Lung (tissue), 12 donors: ENCODE results near the gene SLC35B2. TPM values are rescaled to one million over a fixed set of nuclear protein-coding genes. Genes with fewer than 3 reads are reported as not detected.
A peak's percentile ranks its signal among the peaks of the same experiment; 100 is the strongest.

Experiments
- ATAC-seq: fragments of 200-7000 bp; cut with Tn5 transposase; one replicate; pipeline ENCODE4 v1.9.1; 2020; ENCODE audit warnings: moderate number of reproducible peaks; ENCODE audit not compliant: insufficient read depth, low FRiP score
- DNase-seq, 3 donors: peaks; one replicate each; pipeline ENCODE4 v3.0.0-alpha.2; 2013 to 2017
- H3K27ac ChIP-seq, 2 donors: one replicate each; pipeline ENCODE4 v1.5.1; 2013; ENCODE audit warnings: mild to moderate bottlenecking in 2 of 2, moderate library complexity in 2 of 2, control low read depth in 1 of 2, inconsistent platforms in 1 of 2, low read depth in 1 of 2, low read length in 1 of 2
- H3K27me3 ChIP-seq, 3 donors: one replicate each; pipeline ENCODE4 v1.5.1; 2013; ENCODE audit warnings: low read length in 2 of 3; ENCODE audit not compliant: control insufficient read depth in 3 of 3, insufficient read depth in 3 of 3
- H3K36me3 ChIP-seq, 4 donors: one replicate each; pipeline ENCODE4 v1.5.1; 2013; ENCODE audit warnings: low read length in 4 of 4, mild to moderate bottlenecking in 1 of 4, moderate library complexity in 1 of 4; ENCODE audit not compliant: control insufficient read depth in 4 of 4, insufficient read depth in 4 of 4
- H3K4me1 ChIP-seq, 5 donors: one replicate each; pipeline ENCODE4 v1.5.1; 2013; ENCODE audit warnings: low read length in 5 of 5, mild to moderate bottlenecking in 2 of 5, moderate library complexity in 1 of 5; ENCODE audit not compliant: control insufficient read depth in 5 of 5, insufficient read depth in 5 of 5
- H3K4me3 ChIP-seq: one replicate; pipeline ENCODE4 v1.5.1; 2013; ENCODE audit warnings: mild to moderate bottlenecking, control low read depth, moderate library complexity
- H3K9ac ChIP-seq, 2 donors: one replicate each; pipeline ENCODE4 v1.5.1; 2013; ENCODE audit warnings: low read length in 2 of 2, control low read depth in 1 of 2; ENCODE audit not compliant: insufficient read depth in 1 of 2
- H3K9me3 ChIP-seq, 4 donors: one replicate each; pipeline ENCODE4 v1.5.1; 2013; ENCODE audit warnings: low read length in 3 of 4, mild to moderate bottlenecking in 1 of 4, moderate library complexity in 1 of 4; ENCODE audit not compliant: control insufficient read depth in 4 of 4, insufficient read depth in 3 of 4
- CTCF ChIP-seq: IDR thresholded peaks from 2 replicates; pipeline ENCODE4 v1.5.1; 2012; ENCODE audit warnings: mild to moderate bottlenecking; ENCODE audit errors: control extremely low read depth, extremely low read depth
- WGBS, 2 donors: extraction: QIAGEN DNeasy Blood & Tissue Kit; methylation state at CpG; one replicate each; pipeline ENCODE4 v1.1.7; 2013; 5-methylcytosine and 5-hydroxymethylcytosine counted together
- polyA plus RNA-seq, 2 donors: library from polyadenylated mRNA; stranded (reverse); fragments of 200-250 nt; gene quantifications; one replicate each; pipeline ENCODE4 v1.2.1, GENCODE V29; 2013
- total RNA-seq, 2 donors: library from RNA; depleted of rRNA in 1 of 2; stranded (reverse); fragments of >200 nt in 1 of 2; gene quantifications; one replicate each; pipeline ENCODE4 v1.2.1, GENCODE V29; 2014 to 2021
- donor health status: control.
- donor health status: control.
- donor health status: Bipolar disorder and iron deficiency.
- donor health status: healthy.
- donor health status: DM: yes; HTN: yes; CAD: no.

Gene SLC35B2
- total and polyA plus RNA-seq, 4 donors = 15.0 to 44.4 (median 34.9) TPM

GRCh38 chr6:44222486-44223318 lies 34.6 kb downstream of the SLC35B2 start:
- Histone ChIP-seq H3K27me3 (no peaks in the 10 kb centered on the region), H3K9ac (no peak overlapping the region), H3K4me1 (peaks cover 18 to 56% (median 26%) of the 10 kb centered on the region in 5 donors), H3K36me3 (no peaks in the 10 kb centered on the region), H3K4me3 (no peak overlapping the region), H3K9me3 (no peaks in the 10 kb centered on the region), H3K27ac (peak overlapping the region; percentile 27 to 92)
- TF ChIP-seq CTCF = no peak
- DNase-seq = no peak
- 23 to 36% methylated on average over 26 of the region's 26 CpGs for WGBS, 2 donors
- no peak for ATAC-seq

- no peaks in the 10 kb centered on the region for H3K27me3 ChIP-seq
- no peak overlapping the region for H3K4me3 ChIP-seq
- WGBS, 2 donors = 42 to 52% methylated on average over 2 of the region's 2 CpGs
- peak overlapping the region; percentile 68 to 87 for H3K27ac ChIP-seq
- no peak overlapping the region for H3K9ac ChIP-seq
- H3K4me1 ChIP-seq = peaks cover 18 to 58% (median 28%) of the 10 kb centered on the region in 5 donors
- no peak for TF ChIP-seq CTCF
- no peak for DNase-seq
- no peak for ATAC-seq
- no peaks in the 10 kb centered on the region for H3K36me3 ChIP-seq
- no peaks in the 10 kb centered on the region for H3K9me3 ChIP-seq
Observed at GRCh38 chr6:44221961-44222335, 35.4 kb downstream of the SLC35B2 start.

GRCh38 chr6:44221291-44221960 lies 35.9 kb downstream of the SLC35B2 start:
- 7 to 11% methylated on average over 4 of the region's 4 CpGs for WGBS, 2 donors
- Histone ChIP-seq H3K27ac (peak overlapping the region; percentile 68 to 87), H3K9me3 (no peaks in the 10 kb centered on the region), H3K36me3 (no peaks in the 10 kb centered on the region), H3K9ac (no peak overlapping the region), H3K4me3 (no peak overlapping the region), H3K4me1 (peaks cover 18 to 60% (median 27%) of the 10 kb centered on the region in 5 donors), H3K27me3 (no peaks in the 10 kb centered on the region)
- peak; percentile 28 for ATAC-seq
- TF ChIP-seq CTCF = peak; percentile 64
- DNase-seq = peak; percentile 85 to 91 (median 87)
